HG02885 (cell line): ENCODE measurements around the gene CLOCK.
A peak's percentile ranks its signal among the peaks of the same experiment; 100 is the strongest.

Experiments used
- ATAC-seq: cut with Tn5 transposase; IDR thresholded peaks from one replicate; pipeline ENCODE4 v1.9.1; 2021; ENCODE audit warnings: mild to moderate bottlenecking; ENCODE audit not compliant: unreplicated experiment, poor library complexity

CLOCK gene

DNA sequence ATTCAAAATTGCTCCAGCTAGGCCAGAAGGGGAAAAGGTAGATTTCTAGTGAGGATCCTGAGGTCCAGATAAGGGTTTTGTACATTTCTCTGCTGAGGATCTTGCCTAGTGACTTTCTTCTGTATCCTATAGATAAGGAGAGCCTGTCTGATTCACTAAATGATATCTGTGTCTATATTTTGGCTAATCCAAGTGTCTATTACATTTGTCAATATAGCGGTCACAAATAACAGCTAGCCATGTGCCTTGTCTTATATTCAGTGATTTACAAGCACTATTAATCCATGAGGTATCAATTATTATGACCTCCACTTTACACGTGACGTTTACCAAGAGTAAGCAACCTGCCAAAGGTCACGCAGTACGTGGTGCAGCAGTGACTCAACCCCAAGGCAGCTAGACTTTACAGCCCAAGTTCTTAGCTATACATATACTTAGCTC is 109.3 kb downstream of the CLOCK start:
- ATAC-seq = no peak

DNA sequence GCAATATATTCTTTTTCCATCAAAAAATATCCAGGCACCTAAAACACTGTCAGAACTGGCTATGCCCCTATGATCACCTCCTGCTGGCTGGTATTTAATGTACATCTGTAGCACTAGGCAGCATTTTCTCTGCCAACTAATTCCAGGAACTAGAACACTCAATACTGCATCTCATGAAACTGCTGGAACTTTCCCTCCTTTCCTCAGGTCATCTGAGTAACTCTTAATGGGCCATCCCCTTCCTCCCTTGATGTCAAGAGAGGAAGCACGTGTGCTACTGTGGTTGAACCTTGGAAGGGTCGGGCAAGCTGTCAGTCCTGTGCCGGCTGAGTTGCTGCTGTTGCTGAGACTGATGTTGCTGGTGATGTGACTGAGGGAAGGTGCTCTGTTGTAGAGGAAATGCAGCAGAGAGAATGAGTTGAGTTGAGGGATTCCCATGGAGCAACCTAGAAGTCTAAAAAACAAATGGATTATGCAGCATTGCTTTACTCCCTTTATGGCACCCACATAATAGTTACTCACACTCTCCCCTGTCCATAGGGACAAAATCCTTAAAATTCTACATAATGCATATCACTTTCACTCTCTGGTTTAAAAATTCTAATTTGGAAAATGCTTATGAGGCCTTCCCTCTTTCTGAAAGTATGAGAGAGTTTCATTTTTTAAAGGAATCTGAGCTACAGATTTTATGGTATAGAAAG is 111.4 kb downstream of the CLOCK start:
- ATAC-seq = peak; percentile 62

DNA sequence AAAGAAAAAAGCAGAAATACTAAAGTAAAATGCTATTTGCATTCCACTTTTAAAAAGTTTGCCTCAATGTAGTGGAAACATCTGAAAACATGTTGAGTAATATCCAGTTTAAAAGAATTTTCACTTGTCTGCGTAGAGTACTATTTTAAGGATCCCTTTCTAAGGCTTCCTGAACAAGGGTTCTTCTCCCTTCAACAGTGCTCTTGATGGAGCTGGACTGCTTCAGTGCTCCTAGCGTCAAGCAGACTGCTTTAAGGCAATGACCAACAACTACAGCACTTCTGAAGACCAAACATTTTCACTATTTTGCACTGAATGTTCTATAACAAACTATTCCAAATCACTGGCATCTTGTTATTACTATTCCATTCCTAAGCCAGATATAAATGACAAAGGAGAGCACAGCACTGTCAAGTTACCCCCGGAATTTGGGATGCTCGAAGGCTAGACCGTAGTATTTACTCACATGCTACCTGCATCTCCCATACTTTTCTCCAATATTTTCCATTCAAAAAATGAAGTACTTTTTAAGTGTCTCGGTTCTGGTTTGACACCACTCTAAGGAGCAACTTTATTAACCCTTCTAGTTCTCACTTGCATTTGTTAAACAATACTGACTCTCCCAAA is 114.9 kb downstream of the CLOCK start:
- no peak for ATAC-seq

DNA sequence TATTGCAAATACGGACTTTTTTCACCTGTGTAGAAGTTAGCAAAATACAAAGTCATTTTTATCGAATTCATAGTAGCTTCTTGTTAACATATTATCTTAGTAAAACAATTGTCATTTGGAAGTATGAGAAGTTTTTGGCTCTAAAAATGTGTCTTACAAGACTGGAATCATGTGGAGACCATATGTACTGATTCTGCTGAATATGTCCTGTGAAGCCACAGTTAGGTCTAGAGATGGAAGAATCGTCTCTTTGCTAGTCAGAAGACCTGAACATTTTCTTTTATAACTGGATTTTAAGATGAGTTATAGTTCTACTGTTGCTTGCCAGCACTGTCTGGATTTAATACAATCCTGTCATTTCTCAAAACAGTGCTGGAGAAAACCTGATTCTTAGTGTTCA is 121.9 kb downstream of the CLOCK start:
- ATAC-seq = no peak

DNA sequence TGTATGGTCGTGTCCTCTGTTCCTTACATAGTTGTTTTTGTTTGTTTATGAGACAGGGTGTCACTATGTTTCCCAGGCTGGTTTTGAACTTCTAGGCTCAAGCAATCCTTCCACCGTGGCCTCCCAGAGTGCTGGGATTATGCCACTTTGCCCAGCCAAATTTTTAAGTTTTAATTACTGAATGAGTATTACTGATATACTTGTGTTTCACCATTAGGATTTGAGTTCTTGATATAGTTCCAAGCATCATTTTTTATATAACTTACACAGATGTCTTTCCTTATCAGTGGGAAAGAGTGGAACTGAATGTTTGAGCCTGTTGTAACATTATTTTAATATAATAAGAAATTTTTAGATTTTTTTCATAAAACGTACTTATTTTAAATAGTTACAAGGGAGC is 130.5 kb downstream of the CLOCK start:
- no peak for ATAC-seq

DNA sequence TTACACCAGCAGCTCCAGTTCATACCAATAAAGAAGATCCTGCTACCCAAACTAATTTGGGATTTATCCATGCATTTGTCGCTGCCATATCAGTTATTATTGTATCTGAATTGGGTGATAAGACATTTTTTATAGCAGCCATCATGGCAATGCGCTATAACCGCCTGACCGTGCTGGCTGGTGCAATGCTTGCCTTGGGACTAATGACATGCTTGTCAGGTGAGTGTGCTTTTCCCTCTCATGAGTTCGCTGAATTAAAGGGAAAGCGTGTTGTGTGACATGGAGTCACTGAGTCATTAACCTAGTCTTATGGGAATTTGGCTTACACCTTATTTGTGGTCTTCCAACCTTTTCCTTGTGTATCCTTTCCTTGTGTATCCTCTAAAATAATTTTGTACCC is 135.1 kb downstream of the CLOCK start:
- no peak for ATAC-seq

DNA sequence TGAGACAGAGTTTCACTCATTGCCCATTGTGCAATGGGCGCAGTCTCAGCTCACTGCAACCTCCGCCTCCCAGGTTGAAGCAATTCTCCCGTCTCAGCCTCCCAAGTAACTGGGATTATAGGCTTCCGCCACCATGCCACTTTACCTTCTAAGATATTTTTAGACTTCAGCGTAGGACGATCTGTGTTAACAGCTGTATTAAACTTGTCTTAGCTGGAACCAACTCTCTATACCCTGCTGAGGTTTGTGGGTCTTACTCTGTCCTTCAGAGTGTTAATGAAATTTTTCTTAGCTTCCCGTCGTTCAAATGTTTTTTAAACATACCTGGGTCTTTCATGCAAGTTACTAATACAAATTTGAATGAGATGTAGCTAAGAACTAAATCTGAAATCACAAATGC is 136.3 kb downstream of the CLOCK start:
- no peak for ATAC-seq

DNA sequence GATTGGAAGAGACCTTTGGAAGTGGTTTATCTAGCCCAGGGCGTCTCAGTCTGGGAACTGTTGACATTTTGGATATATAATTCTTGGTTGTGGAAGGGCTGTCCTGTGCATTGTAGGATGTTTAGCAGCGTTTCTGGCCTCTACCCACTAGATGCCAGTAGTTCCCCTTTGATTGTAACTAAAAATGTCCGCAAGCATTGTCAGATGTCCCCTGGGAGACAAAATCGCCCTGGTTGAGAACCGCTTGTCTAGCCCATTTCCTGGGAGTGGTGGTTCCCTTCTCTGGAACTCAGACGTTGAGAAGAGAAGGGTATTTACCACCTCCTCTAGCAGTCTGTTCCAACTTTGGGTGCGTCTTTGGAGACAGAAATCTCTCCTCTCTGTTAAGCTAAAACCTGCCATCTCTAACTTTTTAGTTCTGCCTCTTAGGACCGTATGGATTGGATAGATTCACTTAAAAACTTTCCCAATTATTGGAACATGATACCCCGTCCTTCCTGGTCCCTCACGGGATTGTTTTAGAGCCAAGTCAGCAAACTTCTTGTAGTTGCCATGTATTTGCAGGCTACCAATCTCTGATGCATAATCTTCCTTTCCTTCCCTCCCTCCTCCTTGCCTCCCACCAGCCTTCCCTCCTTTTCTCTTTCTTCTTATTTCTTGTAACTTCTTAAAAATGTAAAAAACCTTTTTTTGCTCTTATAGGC is 137.1 kb downstream of the CLOCK start:
- peak; percentile 70 for ATAC-seq

DNA sequence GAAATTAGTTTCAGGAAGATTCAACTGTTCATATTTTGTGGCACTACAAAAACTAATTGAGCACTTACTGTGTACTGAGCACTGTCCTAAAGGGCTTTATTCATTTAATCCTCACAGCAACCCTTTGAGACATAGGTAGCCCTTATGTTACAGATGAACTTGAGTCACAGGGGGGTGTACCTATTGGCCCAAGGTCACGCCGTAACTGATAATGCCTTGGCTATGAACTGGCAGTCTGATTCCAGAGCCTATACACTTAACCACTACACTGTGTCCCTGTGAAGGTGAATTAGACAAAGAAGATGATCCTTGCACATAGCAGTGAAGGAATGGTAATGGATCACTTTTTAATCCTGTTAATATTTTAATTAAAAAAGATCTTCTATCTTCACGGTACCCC is 138.9 kb downstream of the CLOCK start:
- no peak for ATAC-seq

DNA sequence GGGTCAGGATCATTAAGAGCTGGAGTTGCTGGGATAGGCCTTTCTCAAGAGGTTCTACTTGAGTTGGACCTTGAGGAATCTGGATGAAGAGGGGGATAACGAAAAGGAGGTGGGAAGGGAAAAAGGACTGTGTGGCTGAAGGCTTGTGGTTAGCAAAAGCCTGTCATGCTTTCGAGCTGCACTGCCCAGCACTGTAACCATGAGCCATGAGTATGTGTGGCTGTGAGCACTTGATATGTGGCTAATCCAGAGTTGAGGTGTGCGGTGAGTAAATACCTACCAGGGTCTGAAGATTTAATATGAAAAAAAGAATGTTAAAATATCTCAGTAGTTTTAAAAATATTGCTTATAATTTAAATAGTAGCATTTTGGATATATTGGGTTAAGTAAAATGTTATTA is 139.6 kb downstream of the CLOCK start:
- no peak for ATAC-seq

DNA sequence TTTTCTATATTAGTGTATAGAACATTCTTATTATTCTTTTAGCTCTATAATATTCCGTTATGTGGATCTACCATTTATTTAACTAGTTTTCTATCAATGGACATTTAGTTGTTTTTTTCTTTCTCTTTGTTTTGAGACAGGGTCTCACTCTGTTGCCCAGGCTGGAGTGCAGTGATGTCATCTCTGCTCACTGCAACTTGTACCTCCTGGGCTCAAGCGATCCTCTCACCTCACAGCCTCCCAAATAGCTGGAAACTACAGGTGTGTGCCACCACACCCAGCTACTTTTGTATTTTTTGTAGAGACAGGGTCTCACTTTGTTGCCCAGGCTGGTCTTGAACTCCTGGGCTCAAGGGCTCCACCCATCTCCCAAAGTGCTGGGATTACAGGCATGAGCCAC is 140.2 kb downstream of the CLOCK start:
- no peak for ATAC-seq

DNA sequence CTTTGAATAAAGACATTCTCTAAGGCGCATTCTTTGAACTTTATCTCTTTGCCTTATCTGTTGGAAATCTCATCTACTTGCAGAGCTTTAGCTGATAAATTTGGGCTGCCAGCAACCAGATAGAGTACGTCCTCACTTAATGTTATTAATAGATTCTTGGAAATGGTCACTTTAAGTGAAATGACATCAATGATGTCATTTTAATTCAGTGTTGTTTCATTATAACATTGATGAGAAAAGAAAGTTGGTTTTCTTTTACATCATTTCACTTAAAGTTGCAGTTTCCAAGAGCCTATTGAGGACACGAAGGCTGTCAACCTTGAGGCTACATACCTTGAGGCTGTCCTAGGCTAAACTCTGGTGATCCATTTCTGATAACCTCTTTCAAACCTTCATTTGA is 141.6 kb downstream of the CLOCK start:
- ATAC-seq = no peak

DNA sequence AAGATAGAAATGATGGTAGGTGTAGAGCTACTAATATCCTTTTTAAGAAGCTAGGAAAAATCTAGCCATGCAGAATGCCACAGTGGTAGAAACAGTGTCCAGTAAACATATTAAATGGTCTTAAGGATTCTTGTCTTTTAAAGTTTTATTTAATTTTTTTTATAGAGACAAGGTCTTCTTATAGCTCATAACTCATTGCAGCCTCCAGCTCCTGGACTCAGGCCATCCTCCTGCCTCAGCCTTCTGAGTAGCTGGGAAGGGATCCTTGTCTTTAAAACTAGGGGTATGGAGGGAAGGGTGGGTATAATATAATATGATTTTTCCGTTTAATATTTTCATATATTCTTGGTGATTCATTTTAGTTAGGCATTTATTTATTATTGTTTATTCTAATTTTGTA is 147.1 kb downstream of the CLOCK start:
- no peak for ATAC-seq

DNA sequence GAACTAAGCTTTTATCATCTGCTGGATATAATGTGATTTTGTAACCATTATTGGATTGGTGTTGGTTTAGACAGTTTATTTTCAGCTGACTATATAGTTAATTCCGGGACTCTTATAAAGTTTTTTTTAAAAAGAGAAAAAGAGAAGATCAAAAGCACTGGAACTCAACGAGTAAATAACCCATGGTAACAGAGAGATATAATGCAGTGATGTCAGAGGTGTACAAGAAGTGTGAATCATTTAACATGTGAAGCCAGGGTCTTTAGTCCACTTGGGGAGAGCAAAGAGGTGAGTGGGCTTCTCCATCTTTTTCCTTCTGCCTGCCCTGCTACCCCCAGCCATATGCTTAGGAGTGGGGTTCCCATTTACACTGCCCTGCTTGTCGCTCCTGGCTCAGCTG is 147.7 kb downstream of the CLOCK start:
- ATAC-seq = no peak

DNA sequence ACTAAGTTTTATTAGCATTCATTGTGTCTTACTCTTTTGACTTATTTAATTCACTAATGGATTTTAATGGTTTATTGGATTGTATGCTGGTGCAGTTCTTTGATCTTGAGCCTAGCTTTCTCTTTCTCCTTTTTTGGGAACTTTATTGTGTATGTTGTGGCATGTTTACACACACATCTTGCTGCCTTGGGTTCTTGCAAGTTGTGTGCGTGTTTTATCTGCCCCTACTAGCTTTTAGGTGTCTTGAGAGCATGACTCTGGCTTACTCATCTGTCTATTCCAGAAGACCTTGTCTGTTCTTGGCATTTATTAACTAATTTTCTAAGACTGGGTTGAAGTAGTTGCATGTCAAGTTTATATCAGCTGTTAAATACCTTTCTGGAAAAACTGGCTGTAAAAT is 148.2 kb downstream of the CLOCK start:
- no peak for ATAC-seq

DNA sequence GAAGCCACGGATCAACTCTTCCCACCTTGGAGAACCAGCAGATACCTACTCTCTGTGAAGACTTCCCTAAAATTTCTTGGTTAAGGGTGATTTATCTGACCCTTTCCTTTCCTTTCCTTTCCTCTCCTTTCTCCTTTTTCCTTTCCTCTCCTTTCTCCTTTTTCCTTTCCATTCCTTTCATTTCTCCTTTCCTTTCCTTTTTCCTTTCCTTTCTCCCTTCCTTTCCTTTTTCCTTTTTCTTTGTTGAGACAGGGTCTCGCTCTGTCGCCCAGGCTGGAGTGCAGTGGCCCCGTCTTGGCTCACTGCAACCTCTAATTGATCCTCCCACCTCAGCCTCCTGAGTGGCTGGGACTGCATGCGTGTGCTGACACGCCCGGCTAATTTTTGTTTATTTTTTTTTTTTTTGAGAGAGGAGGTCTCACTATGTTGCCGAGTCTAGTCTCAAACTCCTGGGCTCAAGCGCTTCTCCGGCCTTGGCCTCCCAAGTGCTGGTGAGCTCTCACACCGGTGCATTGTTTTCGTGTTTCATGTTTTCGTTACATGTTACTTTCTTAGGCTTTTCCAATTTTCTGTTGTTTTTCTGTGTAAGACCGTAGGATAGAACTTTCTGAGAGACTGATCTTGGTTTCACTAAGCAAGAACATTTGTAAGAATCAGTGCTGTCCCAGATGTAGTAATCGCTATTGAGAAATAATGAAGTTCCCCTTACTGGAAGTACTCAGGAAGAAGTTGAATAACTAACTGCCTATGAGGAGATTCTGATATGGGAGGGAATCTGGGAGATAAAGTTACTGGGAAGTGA is 149.0 kb downstream of the CLOCK start:
- ATAC-seq = no peak

DNA sequence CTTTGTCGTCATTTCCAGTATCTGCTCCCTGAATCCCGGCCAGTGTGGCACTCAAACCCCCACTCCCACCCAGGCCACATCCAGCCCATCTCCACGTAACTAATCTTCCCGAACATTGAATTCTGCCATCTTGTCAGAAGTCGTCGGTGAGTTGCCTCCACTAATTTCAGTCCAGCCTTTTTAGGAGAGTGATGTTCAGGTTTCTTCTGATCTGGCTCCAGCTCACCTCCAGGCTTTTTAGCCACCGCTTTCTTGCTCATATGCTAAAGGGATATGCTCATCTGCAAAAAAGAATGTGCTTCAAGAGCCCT is 149.6 kb downstream of the CLOCK start:
- no peak for ATAC-seq

DNA sequence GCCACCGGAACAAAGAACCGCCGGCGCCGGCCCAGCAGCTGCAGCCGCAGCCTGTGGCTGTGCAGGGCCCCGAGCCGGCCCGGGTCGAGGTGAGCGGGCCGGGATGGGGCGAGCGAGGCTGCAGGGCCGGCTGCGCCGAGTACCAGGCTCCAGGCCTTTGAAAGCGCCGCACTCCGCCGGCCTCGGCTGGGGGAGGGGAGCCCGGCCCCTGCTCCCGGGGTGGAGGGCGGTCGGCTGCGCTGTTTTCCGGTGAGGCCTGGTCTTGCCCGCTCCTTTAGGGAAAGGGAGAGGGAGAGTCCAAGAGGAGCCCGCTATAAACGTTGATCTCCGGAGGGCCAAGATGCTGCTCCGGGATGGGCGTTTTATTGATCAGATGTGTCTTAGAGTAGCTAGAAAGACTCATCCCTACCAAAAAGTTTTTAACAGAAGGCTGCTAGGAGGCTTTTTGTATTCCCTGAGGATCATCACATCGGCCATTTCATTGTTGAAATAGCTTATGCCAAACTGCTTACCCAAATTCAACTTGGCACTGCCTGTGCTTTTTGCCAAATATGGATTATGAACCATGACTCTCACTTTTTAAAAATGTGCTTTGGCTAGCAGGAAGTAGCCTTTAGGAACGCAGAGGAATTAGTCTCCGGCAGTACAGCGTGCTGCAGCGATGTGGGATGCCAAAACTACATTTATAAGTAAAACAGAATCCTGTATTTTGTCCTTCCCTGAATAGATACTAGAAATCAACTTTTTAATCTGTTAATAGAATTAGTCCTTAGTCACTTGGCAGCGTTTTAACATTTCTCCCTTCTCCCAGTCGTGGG is 150.2 kb downstream of the CLOCK start:
- ATAC-seq = peak; percentile 26

DNA sequence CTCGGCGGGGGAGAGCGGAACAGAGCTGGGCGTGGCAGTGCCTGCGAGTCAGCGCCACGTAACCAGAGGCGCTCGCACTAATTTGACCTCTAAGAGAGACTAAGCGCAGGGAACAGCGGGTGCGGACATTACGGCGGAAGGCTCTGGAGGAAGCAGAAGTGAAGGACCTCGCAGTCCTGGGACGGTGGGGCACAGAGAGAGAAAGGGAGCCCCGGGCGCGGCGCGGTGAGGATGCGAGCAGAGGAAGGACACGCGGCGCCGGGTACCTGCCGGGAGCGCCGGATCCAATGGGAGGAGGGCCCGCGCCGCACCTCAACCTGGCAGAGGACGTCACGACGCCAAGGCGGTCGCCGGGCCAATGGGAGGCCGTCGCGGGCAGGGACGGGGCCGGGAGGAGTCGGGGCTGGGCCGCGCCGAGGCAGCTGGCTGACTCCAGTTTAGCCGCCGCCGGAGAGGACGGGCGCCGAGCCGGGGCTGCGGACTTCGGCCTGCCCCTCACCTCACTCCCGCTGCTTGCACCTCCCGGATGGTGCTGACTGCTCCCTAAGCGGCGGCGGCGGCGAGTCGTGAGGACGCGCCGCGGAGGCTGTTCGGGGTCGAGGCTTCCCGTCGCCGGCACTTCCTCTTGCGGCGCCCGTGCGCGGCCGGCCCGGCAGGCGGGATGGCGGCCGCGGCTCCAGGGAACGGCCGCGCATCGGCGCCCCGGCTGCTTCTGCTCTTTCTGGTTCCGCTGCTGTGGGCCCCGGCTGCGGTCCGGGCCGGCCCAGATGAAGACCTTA is 151.0 kb downstream of the CLOCK start, which contains the start of gene TMEM165:
Gene TMEM165, plus strand, starts transcription at position 429 of the 779 bp plus-strand sequence. Its CDS starts 233 bp downstream, at position 662.
- peak; percentile 93 for ATAC-seq
